HG02840 (cell line): Measurements from ENCODE around the gene KCNJ6.
"Not testable (repeated sequence)": the region's sequence is repeated elsewhere in the genome, so short reads cannot be mapped to it uniquely, and the experiment has no call there.

ENCODE experiments used
- ATAC-seq: cut with Tn5 transposase; IDR thresholded peaks from one replicate; pipeline ENCODE4 v1.9.1; 2021; ENCODE audit warnings: mild to moderate bottlenecking, moderate library complexity, moderate number of reproducible peaks; ENCODE audit not compliant: unreplicated experiment, low FRiP score

Gene KCNJ6

GRCh38 chr21:37623689-37624088 lies 292.6 kb downstream of the KCNJ6 start:
- ATAC-seq: no peak

DNA sequence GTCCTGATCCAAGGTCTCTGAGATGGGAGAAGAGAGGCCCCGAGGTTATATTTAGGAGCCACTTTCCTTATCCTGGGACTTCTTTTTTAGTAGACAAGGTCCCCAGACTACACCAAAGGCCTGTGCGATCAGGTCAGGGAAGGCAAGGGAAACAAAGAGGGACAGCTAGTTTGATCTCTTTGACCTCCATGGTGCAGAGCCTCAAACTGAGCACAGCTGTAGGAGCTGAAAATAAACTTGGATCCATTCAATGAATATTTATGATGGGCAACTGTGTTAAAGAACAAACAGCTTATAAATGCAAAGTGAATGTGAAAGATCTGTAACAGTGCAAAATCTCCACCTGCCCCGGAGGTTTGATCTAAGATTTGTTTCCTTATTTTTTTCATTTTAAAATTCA lies 293.1 kb downstream of the KCNJ6 start:
- ATAC-seq: no peak

- no peak for ATAC-seq
These were observed 293.5 kb downstream of the KCNJ6 start for GRCh38 chr21:37622755-37623154.

DNA sequence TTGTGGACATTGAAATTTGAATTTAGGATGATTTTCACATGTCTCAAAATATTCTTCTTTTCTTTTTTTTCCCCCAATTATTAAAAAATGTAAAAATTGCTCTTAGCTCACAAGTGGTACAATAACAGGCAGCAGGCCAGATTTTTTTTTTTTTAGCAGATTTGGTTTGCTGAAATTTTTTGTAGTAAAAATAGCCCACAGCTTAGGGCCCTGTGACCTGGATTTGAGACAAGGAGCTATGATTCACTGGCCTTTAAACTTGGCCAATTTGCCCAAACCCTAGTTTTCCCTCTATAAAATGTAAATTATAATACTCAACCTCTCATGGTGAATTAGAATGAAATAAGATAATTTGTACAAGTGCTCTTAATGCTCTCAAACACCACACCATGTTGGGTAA lies 295.9 kb downstream of the KCNJ6 start:
- ATAC-seq: no peak

DNA sequence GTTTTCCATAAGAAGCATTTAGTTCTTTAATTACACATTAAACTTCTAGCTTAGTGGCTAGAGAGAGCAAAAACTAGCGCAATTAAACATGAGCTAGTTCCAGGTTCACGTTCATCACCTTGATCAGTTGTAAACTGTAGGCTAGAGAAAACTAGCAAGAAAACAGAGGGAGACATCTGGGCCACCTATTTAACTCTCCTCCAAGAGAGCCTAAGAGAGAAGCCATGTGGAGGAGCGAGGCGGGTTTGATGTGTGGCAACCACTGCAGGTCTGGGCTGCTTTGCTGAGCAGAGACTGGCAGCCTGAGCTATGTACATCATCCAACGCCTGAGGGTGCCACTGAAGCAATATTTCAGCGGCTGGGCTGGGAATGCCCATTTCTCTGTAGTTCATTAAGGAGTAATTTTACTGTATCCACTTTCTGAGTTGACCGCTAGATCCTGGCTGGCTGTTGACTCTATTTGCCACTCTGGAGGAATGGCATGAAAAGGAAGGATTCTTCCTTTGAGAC lies 296.7 kb downstream of the KCNJ6 start:
- no peak for ATAC-seq

GRCh38 chr21:37618081-37618480 lies 298.2 kb downstream of the KCNJ6 start:
- no peak for ATAC-seq

DNA sequence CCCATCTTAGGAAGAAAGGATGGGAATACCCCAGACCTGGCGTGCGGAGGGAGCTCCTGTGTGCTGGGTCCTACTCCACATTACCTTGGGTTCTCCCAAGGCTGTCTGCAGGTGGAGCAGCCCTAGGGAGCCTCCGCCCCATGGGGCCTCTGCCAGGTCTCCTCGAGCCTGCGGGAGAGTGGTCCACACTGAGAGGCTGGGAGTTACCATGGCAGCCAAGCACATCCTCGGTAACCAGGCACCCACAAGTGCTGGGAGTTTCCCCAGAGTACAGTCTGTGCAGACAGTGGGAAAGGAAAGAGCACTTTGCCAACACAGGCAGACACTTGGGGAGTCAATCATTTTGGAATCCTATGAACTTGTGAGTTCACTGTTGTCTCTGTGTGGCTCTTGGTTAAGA lies 300.3 kb downstream of the KCNJ6 start:
- ATAC-seq: no peak

GRCh38 chr21:37614351-37614875 lies 301.8 kb downstream of the KCNJ6 start:
- no peak for ATAC-seq

GRCh38 chr21:37607081-37607480 lies 309.2 kb downstream of the KCNJ6 start:
- ATAC-seq: no peak

DNA sequence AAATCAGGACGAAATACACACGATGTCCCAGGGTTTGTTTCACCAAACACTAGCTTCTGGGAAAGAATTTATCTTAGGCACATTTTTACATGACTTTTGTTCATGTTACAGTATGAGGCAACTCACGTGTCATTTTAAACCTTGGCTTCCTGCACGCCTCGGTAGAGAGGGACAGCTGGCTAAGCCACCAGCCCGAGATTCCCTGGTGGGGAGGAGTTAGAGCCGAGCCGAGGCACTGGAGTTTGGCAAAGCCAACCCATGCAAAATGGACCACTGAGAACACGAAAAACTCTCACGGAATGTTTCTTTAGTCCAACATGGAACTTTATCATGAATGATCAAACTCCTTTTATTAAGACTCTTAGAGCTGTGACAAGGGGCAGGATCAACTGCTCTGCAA lies 309.7 kb downstream of the KCNJ6 start:
- no peak for ATAC-seq

- ATAC-seq: no peak
These were observed 311.3 kb downstream of the KCNJ6 start for GRCh38 chr21:37605006-37605405.

- no peak for ATAC-seq
These were observed 313.1 kb downstream of the KCNJ6 start for GRCh38 chr21:37603129-37603528.

GRCh38 chr21:37601915-37602314 lies 314.3 kb downstream of the KCNJ6 start:
- ATAC-seq: no peak

GRCh38 chr21:37601027-37601426 lies 315.2 kb downstream of the KCNJ6 start:
- no peak for ATAC-seq

DNA sequence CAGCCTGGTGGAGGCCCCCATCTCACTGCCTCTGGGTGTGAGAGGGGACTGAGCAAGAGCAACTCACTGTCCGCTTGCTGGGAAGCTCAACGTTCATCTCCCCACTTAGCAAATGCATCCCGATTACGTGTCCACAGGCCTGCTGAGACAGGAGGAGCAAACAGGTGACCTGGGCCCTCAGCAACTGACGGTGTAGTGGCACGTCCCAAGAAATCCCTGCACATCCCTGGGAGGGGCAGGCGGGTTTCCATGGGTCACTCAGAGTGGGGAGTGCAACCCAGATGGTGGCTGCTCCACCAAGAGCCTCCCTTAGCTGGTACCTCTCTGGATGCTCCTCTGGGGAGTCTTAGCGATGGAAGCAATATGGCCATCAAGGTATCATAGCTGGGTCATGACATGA lies 320.3 kb downstream of the KCNJ6 start:
- ATAC-seq: no peak

DNA sequence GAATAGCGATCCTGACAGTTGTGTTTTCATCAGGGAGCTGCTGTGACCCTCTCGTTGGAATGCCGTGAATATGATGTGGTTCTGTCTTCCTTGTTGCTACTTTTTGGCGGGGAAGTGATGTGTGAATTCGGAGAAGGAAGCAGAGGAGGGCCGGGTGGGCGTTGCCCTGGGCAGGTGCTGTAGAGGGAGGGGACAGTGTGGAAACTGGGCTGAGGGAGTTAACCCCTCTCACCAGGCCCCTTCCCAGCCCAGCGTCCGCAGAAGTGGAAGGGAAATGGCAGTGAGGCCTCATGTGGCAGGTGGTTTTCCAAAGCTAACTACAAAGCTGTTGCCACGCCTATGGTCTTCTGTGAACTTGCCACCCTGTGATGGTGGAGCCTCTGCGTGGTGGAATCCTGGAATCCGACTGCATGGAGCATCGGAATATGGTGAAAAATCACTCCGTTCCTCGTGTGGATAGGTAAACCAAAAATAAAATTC lies 321.7 kb downstream of the KCNJ6 start:
- no peak for ATAC-seq

- ATAC-seq: no peak
These were observed 322.4 kb downstream of the KCNJ6 start for GRCh38 chr21:37593740-37594471.

GRCh38 chr21:37593015-37593414 lies 323.2 kb downstream of the KCNJ6 start:
- ATAC-seq: no peak

- ATAC-seq: no peak
These were observed 323.8 kb downstream of the KCNJ6 start for GRCh38 chr21:37592496-37592895.

GRCh38 chr21:37591994-37592393 lies 324.3 kb downstream of the KCNJ6 start:
- ATAC-seq: not testable (repeated sequence)

- ATAC-seq: not testable (repeated sequence)
These were observed 325.4 kb downstream of the KCNJ6 start for GRCh38 chr21:37590836-37591235.

DNA sequence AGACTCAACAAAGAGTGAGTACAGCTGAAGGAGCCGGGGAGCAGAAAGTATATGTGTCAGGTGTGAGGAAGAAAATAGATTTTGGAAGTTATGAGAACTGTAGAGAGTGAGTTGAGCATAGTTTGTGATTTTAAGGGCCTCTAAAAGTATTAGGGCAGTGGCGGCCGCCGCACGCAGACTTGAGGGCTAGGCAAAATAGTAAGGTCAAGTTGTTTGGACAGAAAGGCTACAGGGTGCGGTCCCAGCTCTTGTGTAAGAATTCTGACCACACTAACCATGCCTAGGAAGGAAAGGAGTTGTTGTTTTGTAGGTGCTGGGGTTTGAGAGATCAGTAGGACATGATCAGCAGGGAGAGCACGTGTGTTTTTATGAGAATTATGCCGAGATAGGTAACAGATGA lies 327.6 kb downstream of the KCNJ6 start:
- not testable (repeated sequence) for ATAC-seq
